ENCODE measurements around the gene DENND2D. TPM values are rescaled to one million over a fixed set of nuclear protein-coding genes. Genes with fewer than 3 reads are reported as not detected.

DENND2D gene
- total and polyA plus RNA-seq, 2 donors, result 14.4 to 23.9 TPM

GRCh38 chr1:111227851-111228747 is 27.7 kb upstream of the DENND2D start:
- Histone ChIP-seq H3K4me3 (ENCODE audit: low read depth, low read length) (no peak overlapping the region), H3K4me1 (ENCODE audit: insufficient read depth) (no peaks in the 10 kb centered on the region), H3K36me3 (ENCODE audit: insufficient read depth) (no peaks in the 10 kb centered on the region), H3K27ac (ENCODE audit: low read depth) (no peak overlapping the region)
- 64% methylated on average over 6 of the region's 6 CpGs for WGBS
- no peak for DNase-seq (ENCODE audit: extremely low spot score)

GRCh38 chr1:111227434-111227833 is 27.0 kb upstream of the DENND2D start, which contains the start of gene CHI3L2:
Gene CHI3L2, plus strand, starts transcription at chr1:111227713. Its CDS starts 17 bp downstream, at chr1:111227730.
- Histone ChIP-seq H3K4me3 (ENCODE audit: low read depth, low read length) (no peak within 1 kb of the TSS), H3K4me1 (ENCODE audit: insufficient read depth) (no peaks in the 10 kb centered on the region), H3K36me3 (ENCODE audit: insufficient read depth) (no peaks in the 10 kb centered on the region), H3K27ac (ENCODE audit: low read depth) (no peak within 1 kb of the TSS)
- no peak for DNase-seq (ENCODE audit: extremely low spot score)
- 76% methylated on average over 3 of the region's 3 CpGs for WGBS

DNA sequence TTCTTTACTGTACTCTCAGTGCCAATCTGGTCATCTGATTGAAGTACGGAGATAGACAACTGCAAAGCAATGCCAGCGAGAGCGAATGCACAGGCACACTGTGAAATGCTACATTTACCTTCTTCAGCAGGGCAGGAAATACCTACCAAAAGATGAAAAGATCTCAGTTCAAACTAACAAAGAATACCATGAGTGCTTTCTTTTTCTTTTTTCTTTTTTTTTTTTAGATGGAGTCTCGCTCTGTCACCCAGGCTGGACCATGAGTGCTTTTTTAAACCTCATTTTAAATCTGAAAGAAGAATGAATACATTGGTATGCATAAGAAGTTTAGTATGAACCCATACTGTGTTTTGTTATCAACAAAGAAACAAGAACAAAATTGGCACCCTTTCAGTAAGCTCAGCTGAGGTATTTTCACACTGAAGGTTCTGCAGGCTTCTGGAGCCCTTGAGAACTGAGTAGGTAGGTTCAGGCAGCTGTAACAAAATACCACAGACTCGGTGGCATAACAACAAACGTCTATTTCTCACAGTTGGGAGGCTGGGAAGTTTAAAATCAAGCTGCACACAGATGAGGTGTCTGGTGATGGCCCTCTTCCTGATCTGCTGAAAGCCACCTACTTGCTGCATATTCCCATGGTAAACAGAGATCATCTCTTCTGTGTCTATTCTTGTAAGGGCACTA is 25.4 kb upstream of the DENND2D start:
- no peak for DNase-seq (ENCODE audit: extremely low spot score)
- 46% methylated on average over 6 of the region's 6 CpGs for WGBS
- Histone ChIP-seq H3K4me3 (ENCODE audit: low read depth, low read length) (no peak overlapping the region), H3K27ac (ENCODE audit: low read depth) (no peak overlapping the region), H3K4me1 (ENCODE audit: insufficient read depth) (no peaks in the 10 kb centered on the region), H3K36me3 (ENCODE audit: insufficient read depth) (no peaks in the 10 kb centered on the region)

- no peak for DNase-seq (ENCODE audit: extremely low spot score)
- no peak overlapping the region for H3K4me3 ChIP-seq (ENCODE audit: low read depth, low read length)
- no peak overlapping the region for H3K27ac ChIP-seq (ENCODE audit: low read depth)
These were observed 24.6 kb upstream of the DENND2D start for GRCh38 chr1:111225091-111225490.

DNA sequence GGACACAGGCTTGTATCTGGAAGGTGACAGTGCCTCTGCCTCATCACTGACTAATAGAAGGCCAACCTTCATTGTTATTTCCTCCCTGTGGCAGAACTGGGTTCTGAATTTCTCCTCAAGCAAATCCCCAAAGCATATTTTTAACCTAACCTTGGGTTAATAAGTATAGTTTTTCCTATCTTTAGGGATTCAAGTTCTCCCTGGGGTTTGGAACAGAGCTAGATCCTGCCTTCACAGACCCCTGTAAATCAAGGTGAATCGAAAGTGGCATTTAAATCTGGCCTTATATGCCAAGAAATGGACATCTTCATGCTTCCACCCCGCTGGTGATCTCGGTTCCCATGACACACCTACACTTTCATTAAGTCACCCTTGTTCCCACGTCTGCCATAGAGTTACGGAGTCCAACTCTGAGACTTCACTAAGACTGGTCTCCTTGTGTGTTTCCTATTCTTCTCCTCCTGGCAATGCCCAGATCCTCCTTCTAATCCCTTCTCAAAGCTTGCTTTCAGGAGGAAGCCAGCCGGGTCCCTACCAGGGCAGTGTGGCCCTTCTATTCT is 22.8 kb upstream of the DENND2D start:
- DNase-seq (ENCODE audit: extremely low spot score), result no peak
- H3K27ac ChIP-seq (ENCODE audit: low read depth), result no peak overlapping the region
- WGBS, result 77% methylated on average over 6 of the region's 6 CpGs
- H3K36me3 ChIP-seq (ENCODE audit: insufficient read depth), result no peaks in the 10 kb centered on the region
- H3K4me1 ChIP-seq (ENCODE audit: insufficient read depth), result no peaks in the 10 kb centered on the region
- H3K4me3 ChIP-seq (ENCODE audit: low read depth, low read length), result no peak overlapping the region

More at GRCh38 chr1:111225091-111225490, 24.6 kb upstream of the DENND2D start:
- Histone ChIP-seq H3K4me1 (ENCODE audit: insufficient read depth) (no peaks in the 10 kb centered on the region), H3K36me3 (ENCODE audit: insufficient read depth) (no peaks in the 10 kb centered on the region)

DNA sequence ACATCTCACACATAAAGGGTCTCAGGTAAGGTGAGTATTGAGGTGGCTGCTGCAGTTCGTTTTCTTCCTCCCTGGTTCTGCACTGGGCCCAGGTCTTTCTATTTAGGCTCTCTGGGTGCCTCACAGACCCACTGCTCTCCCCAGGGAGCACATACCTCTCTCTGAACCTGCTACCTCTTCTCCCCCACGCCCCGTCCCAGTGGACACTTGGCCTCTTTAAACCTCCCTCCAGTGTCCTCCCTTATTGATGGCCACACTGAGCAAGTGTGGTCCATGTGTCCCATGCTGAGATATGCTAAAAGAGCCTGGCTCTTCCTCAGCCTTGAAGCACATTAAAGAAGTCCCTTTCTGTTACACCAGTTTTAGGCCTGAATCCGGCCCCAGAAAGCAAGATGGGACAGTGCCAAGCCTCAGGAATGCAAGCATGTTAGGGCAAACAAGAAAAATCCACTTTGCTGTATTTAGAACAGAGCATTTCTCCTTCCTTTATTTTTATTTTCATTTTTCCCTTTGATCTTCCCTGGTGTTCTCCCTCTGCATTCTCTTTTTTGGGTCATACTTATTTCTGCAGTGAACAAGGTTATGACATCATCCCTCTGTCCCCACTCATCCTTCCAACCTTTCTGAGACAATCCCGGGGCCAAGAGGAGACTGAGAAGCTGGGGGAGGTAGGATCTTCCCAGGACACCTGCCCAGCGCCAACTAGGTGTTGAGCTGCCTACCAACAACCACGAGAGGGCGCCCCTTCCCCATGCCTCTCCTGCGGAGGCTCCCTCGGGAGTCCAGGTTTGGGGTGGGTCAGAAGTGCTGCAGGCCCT is 22.1 kb upstream of the DENND2D start:
- Histone ChIP-seq H3K36me3 (ENCODE audit: insufficient read depth) (no peaks in the 10 kb centered on the region), H3K4me3 (ENCODE audit: low read depth, low read length) (no peak overlapping the region), H3K27ac (ENCODE audit: low read depth) (no peak overlapping the region), H3K4me1 (ENCODE audit: insufficient read depth) (no peaks in the 10 kb centered on the region)
- no peak for DNase-seq (ENCODE audit: extremely low spot score)
- WGBS, result 23% methylated on average over 10 of the region's 10 CpGs

DNA sequence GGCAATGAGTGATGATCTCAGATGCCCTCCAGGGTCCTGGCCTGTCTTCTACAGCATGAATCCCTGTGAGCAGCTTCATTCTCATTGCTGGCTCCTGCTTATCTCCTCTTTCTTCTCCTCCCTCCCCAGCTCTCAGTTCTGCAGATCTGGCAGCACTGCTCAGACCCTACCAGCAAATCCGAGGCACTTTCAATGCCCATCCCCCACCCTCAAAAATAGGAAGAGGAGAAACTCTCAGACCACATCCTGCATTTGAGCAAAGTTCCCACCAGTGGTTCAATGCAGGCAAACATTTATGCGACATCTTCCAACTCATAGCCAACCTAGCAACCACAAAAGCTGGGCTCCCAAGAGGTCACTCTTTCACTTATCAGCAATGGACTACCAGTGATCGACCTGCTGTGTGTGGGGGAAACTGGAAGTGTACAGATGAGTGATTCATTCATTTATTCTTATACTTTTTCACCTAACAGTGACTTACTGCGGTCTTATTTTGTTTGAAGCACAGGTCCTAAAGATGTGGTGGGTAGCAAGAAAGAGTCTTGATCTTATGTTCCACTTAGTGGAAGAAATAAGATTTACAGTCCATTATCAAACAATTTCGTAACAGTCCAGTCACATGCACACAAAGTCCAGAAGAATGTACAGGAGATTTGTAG is 21.3 kb upstream of the DENND2D start:
- Histone ChIP-seq H3K4me3 (ENCODE audit: low read depth, low read length) (no peak overlapping the region), H3K27ac (ENCODE audit: low read depth) (no peak overlapping the region), H3K4me1 (ENCODE audit: insufficient read depth) (no peaks in the 10 kb centered on the region), H3K36me3 (ENCODE audit: insufficient read depth) (no peaks in the 10 kb centered on the region)
- WGBS, result 57% methylated on average over 5 of the region's 5 CpGs
- no peak for DNase-seq (ENCODE audit: extremely low spot score)

- Histone ChIP-seq H3K4me3 (ENCODE audit: low read depth, low read length) (no peak overlapping the region), H3K4me1 (ENCODE audit: insufficient read depth) (no peaks in the 10 kb centered on the region), H3K27ac (ENCODE audit: low read depth) (no peak overlapping the region), H3K36me3 (ENCODE audit: insufficient read depth) (no peaks in the 10 kb centered on the region)
- DNase-seq (ENCODE audit: extremely low spot score), result no peak
- 19% methylated on average over 2 of the region's 2 CpGs for WGBS
These were observed 20.8 kb upstream of the DENND2D start for GRCh38 chr1:111221276-111221632.

- Histone ChIP-seq H3K4me1 (ENCODE audit: insufficient read depth) (no peaks in the 10 kb centered on the region), H3K36me3 (ENCODE audit: insufficient read depth) (no peaks in the 10 kb centered on the region), H3K27ac (ENCODE audit: low read depth) (no peak overlapping the region), H3K4me3 (ENCODE audit: low read depth, low read length) (no peak overlapping the region)
- no peak for DNase-seq (ENCODE audit: extremely low spot score)
- 88% methylated on average over 6 of the region's 6 CpGs for WGBS
These were observed 19.9 kb upstream of the DENND2D start for GRCh38 chr1:111220302-111220890.

DNA sequence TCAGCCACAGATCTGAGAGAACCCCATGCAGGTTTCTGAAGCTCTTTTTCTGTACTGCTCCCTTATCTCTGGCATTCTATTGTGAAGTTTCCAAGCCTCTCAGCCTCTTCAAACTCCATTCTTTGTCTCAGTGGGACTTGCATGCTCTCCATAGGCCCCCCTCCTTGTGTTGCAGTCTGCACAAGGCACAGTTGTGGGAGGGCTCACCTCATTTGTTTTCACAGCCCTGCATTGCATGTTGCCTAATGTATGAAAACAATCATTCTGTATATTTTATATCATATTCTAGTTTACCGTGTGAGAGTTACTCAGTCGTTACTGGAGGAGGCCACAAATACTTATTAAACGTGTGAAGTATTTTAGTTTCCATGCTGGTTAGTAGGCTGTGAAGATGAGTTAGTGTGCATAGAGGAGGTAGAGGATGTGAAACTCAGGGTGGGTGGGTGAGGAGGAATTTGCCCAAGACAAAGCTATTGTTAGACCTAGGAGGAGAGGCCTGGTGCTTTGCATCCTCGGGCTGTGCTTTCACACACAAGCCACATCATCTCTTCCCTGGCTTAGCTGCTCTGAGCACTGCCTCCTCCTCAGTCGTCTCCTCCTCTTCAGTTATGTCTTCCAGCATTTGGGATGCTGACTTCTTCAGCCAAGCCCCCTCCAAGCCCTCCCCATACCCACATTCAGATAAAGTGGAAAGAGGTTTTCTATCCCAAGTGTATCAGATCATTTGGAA is 19.3 kb upstream of the DENND2D start:
- DNase-seq (ENCODE audit: extremely low spot score), result no peak
- no peaks in the 10 kb centered on the region for H3K36me3 ChIP-seq (ENCODE audit: insufficient read depth)
- no peaks in the 10 kb centered on the region for H3K4me1 ChIP-seq (ENCODE audit: insufficient read depth)
- WGBS, result 76% methylated on average over 5 of the region's 5 CpGs
- no peak overlapping the region for H3K4me3 ChIP-seq (ENCODE audit: low read depth, low read length)
- no peak overlapping the region for H3K27ac ChIP-seq (ENCODE audit: low read depth)

DNA sequence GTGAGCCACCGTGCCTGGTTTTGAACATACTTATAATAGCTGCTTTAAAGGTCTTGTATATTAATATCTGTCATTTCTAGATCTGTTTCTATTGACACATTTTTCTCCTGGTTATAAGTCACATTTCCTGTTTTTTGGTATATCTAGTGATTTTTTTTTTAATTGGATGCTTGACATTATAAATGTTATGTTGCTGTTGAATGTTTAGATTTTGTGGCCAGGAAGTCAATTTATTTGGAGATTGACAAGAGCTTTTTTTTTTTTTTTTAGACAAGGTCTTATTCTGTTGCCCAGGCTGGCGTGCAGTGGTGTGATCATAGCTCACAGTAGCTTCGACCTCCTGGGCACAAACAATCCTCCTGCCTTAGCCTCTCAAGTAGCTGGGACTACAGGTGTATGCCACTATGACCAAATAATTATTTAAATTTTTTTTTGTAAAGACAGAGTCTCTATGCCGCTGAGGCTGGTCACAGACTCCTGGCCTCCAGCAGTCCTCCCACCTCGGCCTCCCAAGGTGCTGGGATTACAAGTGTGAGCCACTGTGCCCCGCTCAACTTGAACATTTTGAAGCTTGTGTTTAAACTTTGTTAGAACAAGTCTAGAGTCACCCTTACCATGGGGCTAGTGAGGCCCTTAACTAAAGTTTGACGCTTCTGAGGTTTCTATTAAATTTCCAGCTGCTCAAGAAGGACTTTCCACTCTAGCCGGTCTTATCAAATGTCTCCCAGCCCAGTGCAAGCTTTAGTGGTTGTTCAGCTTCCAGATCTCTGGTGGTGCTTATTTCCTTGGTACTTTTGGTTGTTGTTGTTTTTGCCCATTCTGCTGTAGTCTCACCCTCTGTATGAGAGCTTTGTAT is 18.5 kb upstream of the DENND2D start:
- no peak overlapping the region for H3K27ac ChIP-seq (ENCODE audit: low read depth)
- WGBS, result 91% methylated on average over 8 of the region's 8 CpGs
- no peak overlapping the region for H3K4me3 ChIP-seq (ENCODE audit: low read depth, low read length)

More for the DNA sequence above, 18.5 kb upstream of the DENND2D start:
- Histone ChIP-seq H3K36me3 (ENCODE audit: insufficient read depth) (no peaks in the 10 kb centered on the region), H3K4me1 (ENCODE audit: insufficient read depth) (no peaks in the 10 kb centered on the region)
- DNase-seq (ENCODE audit: extremely low spot score), result no peak
